OCI-LY7 (cell line): ENCODE measurements around the gene CRADD.

Experiments used
- CTCF ChIP-seq: fragments of 200-600 bp; sonication (generic); conservative IDR thresholded peaks from 2 replicates; pipeline ENCODE4 v1.5.1; 2014; ENCODE audit warnings: mild to moderate bottlenecking, antibody characterized with exemption, low read length, moderate library complexity, mixed read lengths
- EZH2phosphoT487 ChIP-seq: fragments of 200-600 bp; sonication (generic); IDR thresholded peaks from 2 replicates; pipeline ENCODE4 v1.6.1; 2018; ENCODE audit warnings: low read depth, borderline replicate concordance, mild to moderate bottlenecking, mixed run types, antibody characterized with exemption, low read length, moderate library complexity, mixed read lengths

- TF ChIP-seq CTCF = no peak
- no peak for TF ChIP-seq EZH2phosphoT487
These were observed 156.8 kb downstream of the CRADD start for GRCh38 chr12:93833946-93834345.
